Activated CD8-positive, alpha-beta T cell treated with anti-CD3 and anti-CD28 coated beads for 36 hours (primary cell): Measurements from ENCODE around the gene METTL22. TPM values are rescaled to one million over a fixed set of nuclear protein-coding genes. Genes with fewer than 3 reads are reported as not detected.

Experiments
- ATAC-seq: fragments of 200-7000 bp; cut with Tn5 transposase; one replicate; pipeline ENCODE4 v1.10.0; 2021; ENCODE audit warnings: mild to moderate bottlenecking, moderate library complexity
- CTCF ChIA-PET: fragments of 350-600 bp; sonication (Branson Sonifier 250); formaldehyde crosslinking; loops from one replicate; lab custom pipeline; 2021; ENCODE audit warnings: antibody characterized with exemption; lab: Charles Lee
- POLR2A ChIA-PET: fragments of 350-600 bp; sonication (Branson Sonifier 250); formaldehyde crosslinking; loops from one replicate; lab custom pipeline; 2021; ENCODE audit warnings: antibody characterized with exemption; lab: Charles Lee
- DNase-seq: peaks from one replicate; pipeline ENCODE4 v3.0.0-alpha.2; 2020
- H3K27ac Mint-ChIP-seq: one replicate; pipeline ENCODE4 v1.8.0; 2021; ENCODE audit warnings: mild to moderate bottlenecking, mixed read lengths
- H3K27me3 Mint-ChIP-seq: one replicate; pipeline ENCODE4 v1.8.0; 2021; ENCODE audit warnings: mixed read lengths
- H3K36me3 Mint-ChIP-seq: one replicate; pipeline ENCODE4 v1.8.0; 2021; ENCODE audit warnings: low read depth, mixed read lengths
- H3K4me1 Mint-ChIP-seq: one replicate; pipeline ENCODE4 v1.8.0; 2021; ENCODE audit warnings: low read depth, mixed read lengths
- H3K4me3 Mint-ChIP-seq: one replicate; pipeline ENCODE4 v1.8.0; 2021; ENCODE audit warnings: mild to moderate bottlenecking, moderate library complexity, mixed read lengths
- H3K9me3 Mint-ChIP-seq: one replicate; pipeline ENCODE4 v1.8.0; 2021; ENCODE audit warnings: mixed read lengths
- intact Hi-C: fragments of 100-400 bp; cut with micrococcal nuclease; formaldehyde crosslinking; loops from one replicate; pipeline ENCODE4 v1.10.0; 2022
- total RNA-seq, 2 experiments: library from RNA; stranded (reverse); gene quantifications; one replicate each; pipeline ENCODE4 v1.2.3, GENCODE V29; 2021
- TF ChIP-seq, protein P1 (sequence below): fragments of 200-600 bp; IDR thresholded peaks from one replicate; pipeline ENCODE4 v1.8.0; 2022; ENCODE audit warnings: antibody characterized with exemption, mild to moderate bottlenecking

Gene METTL22
- total RNA-seq, 2 experiments from 2014 or later: 31.7 to 31.9 TPM

DNA sequence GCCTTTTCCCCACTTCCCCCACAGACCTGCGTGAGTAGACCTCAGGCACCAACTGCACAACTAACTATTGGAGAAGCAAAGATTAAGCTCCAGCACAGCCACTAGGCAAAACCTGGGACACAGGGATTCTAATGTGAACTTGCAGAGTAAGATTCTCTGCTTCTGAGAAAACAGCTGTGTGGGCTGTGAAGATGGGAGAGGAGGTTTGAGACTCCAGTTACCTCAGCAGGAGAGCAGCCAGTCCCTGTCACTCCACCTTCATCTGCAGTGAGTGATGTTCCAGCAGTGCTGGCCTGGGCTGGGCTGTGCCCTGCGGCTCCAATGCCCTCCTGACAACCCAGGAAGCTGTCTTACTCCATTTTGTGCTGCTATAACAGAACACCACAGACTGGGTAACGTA is 34.9 kb downstream of the METTL22 start:
- H3K36me3 Mint-ChIP-seq: no peaks in the 10 kb centered on the region
- no peak for ATAC-seq
- TF ChIP-seq, protein P1, sequence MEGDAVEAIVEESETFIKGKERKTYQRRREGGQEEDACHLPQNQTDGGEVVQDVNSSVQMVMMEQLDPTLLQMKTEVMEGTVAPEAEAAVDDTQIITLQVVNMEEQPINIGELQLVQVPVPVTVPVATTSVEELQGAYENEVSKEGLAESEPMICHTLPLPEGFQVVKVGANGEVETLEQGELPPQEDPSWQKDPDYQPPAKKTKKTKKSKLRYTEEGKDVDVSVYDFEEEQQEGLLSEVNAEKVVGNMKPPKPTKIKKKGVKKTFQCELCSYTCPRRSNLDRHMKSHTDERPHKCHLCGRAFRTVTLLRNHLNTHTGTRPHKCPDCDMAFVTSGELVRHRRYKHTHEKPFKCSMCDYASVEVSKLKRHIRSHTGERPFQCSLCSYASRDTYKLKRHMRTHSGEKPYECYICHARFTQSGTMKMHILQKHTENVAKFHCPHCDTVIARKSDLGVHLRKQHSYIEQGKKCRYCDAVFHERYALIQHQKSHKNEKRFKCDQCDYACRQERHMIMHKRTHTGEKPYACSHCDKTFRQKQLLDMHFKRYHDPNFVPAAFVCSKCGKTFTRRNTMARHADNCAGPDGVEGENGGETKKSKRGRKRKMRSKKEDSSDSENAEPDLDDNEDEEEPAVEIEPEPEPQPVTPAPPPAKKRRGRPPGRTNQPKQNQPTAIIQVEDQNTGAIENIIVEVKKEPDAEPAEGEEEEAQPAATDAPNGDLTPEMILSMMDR: no peak
- H3K4me1 Mint-ChIP-seq: peaks cover 13% of the 10 kb centered on the region
- intact Hi-C loops: loop anchor here (5.0 kb wide), 3 partner anchors 89 to 226 kb away; partner anchors contain the start of genes LITAFD, PMM2 and TMEM186
- no peak for DNase-seq
- no peak overlapping the region for H3K27ac Mint-ChIP-seq
- H3K27me3 Mint-ChIP-seq: no peaks in the 10 kb centered on the region
- no peak overlapping the region for H3K4me3 Mint-ChIP-seq
- H3K9me3 Mint-ChIP-seq: no peaks in the 10 kb centered on the region
- CTCF ChIA-PET: interaction anchor here (1.4 to 1.5 kb wide), 2 partner anchors 9 to 224 kb away, joined by 5 to 6 read pairs; no protein-coding TSS in a partner anchor
- POLR2A ChIA-PET: interaction anchor here (1.2 kb wide), 1 partner anchor 143 kb away, joined by 3 read pairs; no protein-coding TSS in a partner anchor

DNA sequence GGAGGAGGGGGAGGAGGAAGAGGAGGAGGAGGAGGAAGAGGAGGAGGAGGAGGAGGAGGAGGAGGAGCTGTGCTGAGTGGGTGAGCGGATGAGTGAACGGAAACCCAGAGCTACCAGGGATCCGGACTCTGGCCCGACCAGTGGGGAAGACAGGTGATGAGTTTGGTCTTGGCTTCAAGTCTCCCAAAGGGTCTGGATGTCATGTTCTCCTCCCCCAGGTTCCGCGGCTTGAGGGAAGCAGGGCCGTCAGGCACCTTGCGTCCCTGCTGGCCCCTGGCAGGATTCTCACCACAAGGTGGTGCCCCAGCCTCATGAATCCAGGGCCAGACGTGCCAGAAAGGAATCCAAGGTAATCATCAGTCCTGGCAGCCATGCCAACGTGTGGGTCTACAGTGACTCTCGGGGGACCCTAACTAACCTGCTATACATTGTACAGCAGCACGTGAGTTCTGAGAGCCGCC is 39.4 kb downstream of the METTL22 start:
- H3K9me3 Mint-ChIP-seq: no peaks in the 10 kb centered on the region
- ChIA-PET CTCF (interaction anchor here (0.7 to 4.4 kb wide), 8 partner anchors 10 to 219 kb away, joined by 3 to 21 read pairs (median 5); no protein-coding TSS in a partner anchor), POLR2A (interaction anchor here (1.4 kb wide), 1 partner anchor 15 kb away, joined by 4 read pairs; no protein-coding TSS in a partner anchor)

DNA sequence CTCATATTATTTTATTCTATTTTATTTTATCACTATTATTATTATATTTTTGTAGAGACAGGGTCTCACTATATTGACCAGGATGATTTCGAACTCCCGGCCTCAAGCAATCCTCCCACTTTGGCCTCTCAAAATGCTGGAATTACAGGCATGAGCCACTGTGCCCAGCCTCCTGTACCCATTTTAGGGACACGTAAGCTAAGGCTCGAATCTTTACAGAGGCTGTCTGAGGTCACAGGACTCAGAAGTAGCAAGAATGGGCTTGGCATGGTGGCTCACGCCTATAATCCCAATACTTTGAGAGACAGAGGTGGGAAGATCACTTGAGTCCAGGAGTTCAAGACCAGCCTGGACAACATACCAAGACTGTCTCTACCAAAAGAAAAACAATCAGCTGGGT is 40.2 kb downstream of the METTL22 start:
- TF ChIP-seq, protein P1: no peak
- DNase-seq (no peak), ATAC-seq (no peak)
- intact Hi-C loops: no loop called here
- no peaks in the 10 kb centered on the region for H3K36me3 Mint-ChIP-seq
- no peaks in the 10 kb centered on the region for H3K9me3 Mint-ChIP-seq
- H3K4me1 Mint-ChIP-seq: no peaks in the 10 kb centered on the region
- no peak overlapping the region for H3K27ac Mint-ChIP-seq
- H3K4me3 Mint-ChIP-seq: no peak overlapping the region
- POLR2A ChIA-PET: interaction anchor here (1.4 kb wide), 1 partner anchor 14 kb away, joined by 4 read pairs; no protein-coding TSS in a partner anchor
- CTCF ChIA-PET: interaction anchor here (1.0 to 4.4 kb wide), 4 partner anchors 25 to 218 kb away, joined by 4 to 21 read pairs (median 13); no protein-coding TSS in a partner anchor
- H3K27me3 Mint-ChIP-seq: no peaks in the 10 kb centered on the region

More for the DNA sequence above, 39.4 kb downstream of the METTL22 start:
- Mint-ChIP-seq H3K4me3 (no peak overlapping the region), H3K27ac (no peak overlapping the region), H3K27me3 (no peaks in the 10 kb centered on the region), H3K36me3 (no peaks in the 10 kb centered on the region), H3K4me1 (peaks cover 3% of the 10 kb centered on the region)
- peak; percentile 80 for DNase-seq
- intact Hi-C loops: no loop called here
- TF ChIP-seq, protein P1: peak; percentile 57
- ATAC-seq: peak; percentile 82

DNA sequence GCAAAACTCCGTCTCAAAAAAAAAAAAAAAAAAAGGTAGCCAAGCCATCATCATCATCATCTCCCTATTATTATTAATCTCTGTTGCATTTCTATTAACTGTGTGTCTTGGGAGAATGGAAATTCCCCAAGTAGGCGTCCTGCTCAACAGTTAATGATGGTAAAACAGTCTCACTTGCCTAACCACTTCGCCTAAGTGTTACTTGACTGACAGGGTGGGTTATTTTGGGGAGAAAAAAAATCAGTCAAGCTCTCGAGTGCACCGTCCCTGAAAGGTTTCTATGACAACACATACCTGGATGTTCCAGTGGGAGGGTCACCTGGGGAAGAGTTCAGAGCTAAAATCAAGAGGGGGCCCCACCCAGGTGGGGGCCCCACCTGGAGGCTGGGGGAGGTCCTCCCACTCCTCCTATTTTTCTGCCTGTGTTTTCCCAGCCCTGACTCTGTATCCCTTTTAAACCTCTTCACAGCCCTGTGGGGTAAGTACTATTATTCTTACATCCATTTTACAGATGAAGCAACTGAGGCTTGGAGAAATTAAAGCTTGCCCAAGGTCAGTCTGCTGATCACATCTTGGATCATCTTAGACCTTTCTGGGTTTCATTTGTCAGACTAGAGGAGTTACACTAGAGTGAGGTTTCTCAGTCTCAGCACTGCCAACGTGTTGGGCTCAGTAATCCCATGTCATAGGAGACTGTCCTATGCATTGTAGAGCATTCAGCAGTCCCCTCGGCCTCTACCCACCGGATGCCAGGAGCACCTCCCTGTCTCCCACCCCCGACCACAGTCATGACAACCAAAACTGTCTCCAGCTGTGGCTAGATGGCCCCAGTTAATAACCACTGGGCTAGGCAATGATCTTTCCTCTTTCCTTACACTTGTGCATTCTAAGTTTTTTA is 41.9 kb downstream of the METTL22 start:
- H3K4me1 Mint-ChIP-seq: no peaks in the 10 kb centered on the region
- H3K4me3 Mint-ChIP-seq: no peak overlapping the region
- TF ChIP-seq, protein P1: no peak
- CTCF ChIA-PET: interaction anchor here (0.6 to 4.4 kb wide), 4 partner anchors 10 to 217 kb away, joined by 3 to 21 read pairs (median 4); no protein-coding TSS in a partner anchor
- H3K36me3 Mint-ChIP-seq: peaks cover 5% of the 10 kb centered on the region
- no peak overlapping the region for H3K27ac Mint-ChIP-seq
- no peaks in the 10 kb centered on the region for H3K9me3 Mint-ChIP-seq
- POLR2A ChIA-PET: interaction anchor here (0.6 kb wide), 1 partner anchor 595 kb away, joined by 3 read pairs; no protein-coding TSS in a partner anchor
- intact Hi-C loops: no loop called here
- no peaks in the 10 kb centered on the region for H3K27me3 Mint-ChIP-seq
- DNase-seq (no peak), ATAC-seq (no peak)
